Epithelial cell of proximal tubule (primary cell): ENCODE data around the gene ADORA1. TPM values are rescaled to one million over a fixed set of nuclear protein-coding genes. Genes with fewer than 3 reads are reported as not detected.

ENCODE experiments used
- DNase-seq: peaks from one replicate; pipeline ENCODE4 v3.0.0-alpha.2; 2011; ENCODE audit warnings: low read depth
- H3K4me3 ChIP-seq: 2 replicates; pipeline ENCODE4 v1.5.1; 2011; ENCODE audit warnings: low read depth, mild to moderate bottlenecking, low read length
- CTCF ChIP-seq: conservative IDR thresholded peaks from 2 replicates; pipeline ENCODE4 v1.5.1; 2012; ENCODE audit warnings: low read depth, mild to moderate bottlenecking, low read length
- total RNA-seq: library from RNA; depleted of rRNA; stranded (reverse); fragments of >200 nt; gene quantifications from 2 replicates; pipeline ENCODE4 v1.2.3, GENCODE V29; 2015

Gene ADORA1
- total RNA-seq, 1 donor from 2014 or later: 3.7 TPM

- H3K4me3 ChIP-seq: no peak overlapping the region
- DNase-seq: no peak
- TF ChIP-seq CTCF: no peak
Measured at GRCh38 chr1:203142124-203142523, 14.6 kb downstream of the ADORA1 start.

- TF ChIP-seq CTCF: no peak
- no peak overlapping the region for H3K4me3 ChIP-seq
- no peak for DNase-seq
Measured at GRCh38 chr1:203142684-203143408, 15.3 kb downstream of the ADORA1 start.

GRCh38 chr1:203143641-203144040, 16.1 kb downstream of the ADORA1 start:
- no peak for DNase-seq
- TF ChIP-seq CTCF: no peak

GRCh38 chr1:203144661-203145060, 17.1 kb downstream of the ADORA1 start:
- TF ChIP-seq CTCF: no peak
- DNase-seq: no peak
- H3K4me3 ChIP-seq: no peak overlapping the region

More at GRCh38 chr1:203143641-203144040, 16.1 kb downstream of the ADORA1 start:
- no peak overlapping the region for H3K4me3 ChIP-seq

GRCh38 chr1:203145321-203146041, 18.0 kb downstream of the ADORA1 start:
- no peak for TF ChIP-seq CTCF
- no peak overlapping the region for H3K4me3 ChIP-seq
- no peak for DNase-seq

- no peak for DNase-seq
- H3K4me3 ChIP-seq: no peak overlapping the region
- no peak for TF ChIP-seq CTCF
Measured at GRCh38 chr1:203146042-203146369, 18.5 kb downstream of the ADORA1 start.

GRCh38 chr1:203146537-203146936, 19.0 kb downstream of the ADORA1 start:
- TF ChIP-seq CTCF: no peak
- no peak overlapping the region for H3K4me3 ChIP-seq
- no peak for DNase-seq
